HG03432 (cell line): Measurements from ENCODE around the gene OR4F15.
"Not testable (repeated sequence)": the region's sequence is repeated elsewhere in the genome, so short reads cannot be mapped to it uniquely, and the experiment has no call there.

Experiments
- ATAC-seq: cut with Tn5 transposase; IDR thresholded peaks from one replicate; pipeline ENCODE4 v1.9.1; 2021; ENCODE audit warnings: mild to moderate bottlenecking, moderate library complexity; ENCODE audit not compliant: unreplicated experiment

OR4F15 gene

GRCh38 chr15:101811902-101812301 lies at the start of gene OR4F15:
OR4F15 (plus strand) TSS chr15:101812202; CDS start chr15:101818187, 5,985 bp downstream.
- no peak for ATAC-seq

- not testable (repeated sequence) for ATAC-seq
These were observed 47.2 kb upstream of the OR4F15 start for GRCh38 chr15:101764669-101765339.

- ATAC-seq = not testable (repeated sequence)
These were observed 46.7 kb upstream of the OR4F15 start for GRCh38 chr15:101765340-101765671.

- no peak for ATAC-seq
These were observed 46.1 kb upstream of the OR4F15 start for GRCh38 chr15:101765772-101766456.

- not testable (repeated sequence) for ATAC-seq
These were observed 44.8 kb upstream of the OR4F15 start for GRCh38 chr15:101767083-101767640.

- ATAC-seq = no peak
These were observed 39.1 kb upstream of the OR4F15 start for GRCh38 chr15:101772921-101773320.

- no peak for ATAC-seq
These were observed 38.4 kb upstream of the OR4F15 start for GRCh38 chr15:101773496-101774100.

- ATAC-seq = no peak
These were observed 36.9 kb upstream of the OR4F15 start for GRCh38 chr15:101775136-101775535.

GRCh38 chr15:101778576-101778975 lies 33.4 kb upstream of the OR4F15 start:
- ATAC-seq = not testable (repeated sequence)

GRCh38 chr15:101780225-101780624 lies 31.8 kb upstream of the OR4F15 start:
- not testable (repeated sequence) for ATAC-seq

- ATAC-seq = no peak
These were observed 30.1 kb upstream of the OR4F15 start for GRCh38 chr15:101781928-101782327.

- no peak for ATAC-seq
These were observed 27.4 kb upstream of the OR4F15 start for GRCh38 chr15:101784644-101785043.

- ATAC-seq = not testable (repeated sequence)
These were observed 25.6 kb upstream of the OR4F15 start for GRCh38 chr15:101786422-101786821.

- not testable (repeated sequence) for ATAC-seq
These were observed 24.0 kb upstream of the OR4F15 start for GRCh38 chr15:101788001-101788400.

- ATAC-seq = not testable (repeated sequence)
These were observed 23.3 kb upstream of the OR4F15 start for GRCh38 chr15:101788503-101789269.

GRCh38 chr15:101790748-101791147 lies 21.3 kb upstream of the OR4F15 start:
- ATAC-seq = not testable (repeated sequence)

- not testable (repeated sequence) for ATAC-seq
These were observed 18.0 kb upstream of the OR4F15 start for GRCh38 chr15:101793981-101794380.

GRCh38 chr15:101795455-101795854 lies 16.5 kb upstream of the OR4F15 start:
- no peak for ATAC-seq

GRCh38 chr15:101799665-101800064 lies 12.3 kb upstream of the OR4F15 start:
- ATAC-seq = no peak

GRCh38 chr15:101801048-101801447 lies 11.0 kb upstream of the OR4F15 start:
- ATAC-seq = no peak

GRCh38 chr15:101803209-101803608 lies 8.8 kb upstream of the OR4F15 start, which contains the start of gene OR4F6:
OR4F6 (plus strand) TSS chr15:101803509; CDS start chr15:101805720, 2,211 bp downstream.
- ATAC-seq = no peak
